SK-N-SH treated with all-trans-retinoic acid at 6 μM for 48 hours (cell line): ENCODE results near the gene HOXB7.

Experiments
- BACH2 ChIP-seq: fragments of 250-450 bp; sonication (Bioruptor Pico); IDR thresholded peaks from 2 replicates; pipeline ENCODE4 v1.9.0; 2021; ENCODE audit warnings: mild to moderate bottlenecking, borderline replicate concordance
- CSRNP3 ChIP-seq: fragments of 250-450 bp; sonication (Bioruptor Pico); IDR thresholded peaks from 2 replicates; pipeline ENCODE4 v1.5.1; 2021; ENCODE audit warnings: mild to moderate bottlenecking, moderate library complexity
- OSR1 ChIP-seq: fragments of 250-450 bp; sonication (Bioruptor Pico); IDR thresholded peaks from 2 replicates; pipeline ENCODE4 v1.8.0; 2022; ENCODE audit warnings: moderate library complexity, mild to moderate bottlenecking, inconsistent platforms
- PATZ1 ChIP-seq: fragments of 250-450 bp; sonication (Bioruptor Pico); IDR thresholded peaks from 2 replicates; pipeline ENCODE4 v1.8.0; 2020; ENCODE audit warnings: mild to moderate bottlenecking, moderate library complexity, borderline replicate concordance
- ZFP30 ChIP-seq: fragments of 450-650 bp; formaldehyde crosslinking; IDR thresholded peaks from 2 replicates; pipeline ENCODE4 v1.5.0; 2022; ENCODE audit warnings: mild to moderate bottlenecking, moderate library complexity
- ZNF565 ChIP-seq: fragments of 450-650 bp; formaldehyde crosslinking; conservative IDR thresholded peaks from 2 replicates; pipeline ENCODE4 v1.5.0; 2020; ENCODE audit warnings: low read depth, mild to moderate bottlenecking, moderate library complexity
- ZNF8 ChIP-seq: fragments of 450-650 bp; formaldehyde crosslinking; IDR thresholded peaks from 2 replicates; pipeline ENCODE4 v1.5.0; 2020; ENCODE audit warnings: mild to moderate bottlenecking, moderate library complexity
- TF ChIP-seq, protein P1 (sequence below): fragments of 250-450 bp; sonication (Bioruptor Pico); IDR thresholded peaks from 2 replicates; pipeline ENCODE4 v1.8.0; 2021; ENCODE audit warnings: low read depth, mild to moderate bottlenecking, moderate library complexity, borderline replicate concordance

GRCh38 chr17:48562934-48563333, 47.9 kb downstream of the HOXB7 start:
- TF ChIP-seq, protein P1, sequence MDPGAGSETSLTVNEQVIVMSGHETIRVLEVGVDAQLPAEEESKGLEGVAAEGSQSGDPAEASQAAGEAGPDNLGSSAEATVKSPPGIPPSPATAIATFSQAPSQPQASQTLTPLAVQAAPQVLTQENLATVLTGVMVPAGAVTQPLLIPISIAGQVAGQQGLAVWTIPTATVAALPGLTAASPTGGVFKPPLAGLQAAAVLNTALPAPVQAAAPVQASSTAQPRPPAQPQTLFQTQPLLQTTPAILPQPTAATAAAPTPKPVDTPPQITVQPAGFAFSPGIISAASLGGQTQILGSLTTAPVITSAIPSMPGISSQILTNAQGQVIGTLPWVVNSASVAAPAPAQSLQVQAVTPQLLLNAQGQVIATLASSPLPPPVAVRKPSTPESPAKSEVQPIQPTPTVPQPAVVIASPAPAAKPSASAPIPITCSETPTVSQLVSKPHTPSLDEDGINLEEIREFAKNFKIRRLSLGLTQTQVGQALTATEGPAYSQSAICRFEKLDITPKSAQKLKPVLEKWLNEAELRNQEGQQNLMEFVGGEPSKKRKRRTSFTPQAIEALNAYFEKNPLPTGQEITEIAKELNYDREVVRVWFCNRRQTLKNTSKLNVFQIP (CRISPR knock-in tag), result no peak
- no peak for TF ChIP-seq PATZ1 (CRISPR knock-in tag)
- TF ChIP-seq ZNF565 (CRISPR knock-in tag), result no peak
- no peak for TF ChIP-seq ZNF8
- no peak for TF ChIP-seq ZFP30 (CRISPR knock-in tag)
- no peak for TF ChIP-seq CSRNP3 (CRISPR knock-in tag)
- no peak for TF ChIP-seq BACH2
- no peak for TF ChIP-seq OSR1 (CRISPR knock-in tag)
